ENCODE measurements around the gene REEP2. TPM values are rescaled to one million over a fixed set of nuclear protein-coding genes. Genes with fewer than 3 reads are reported as not detected.

The REEP2 gene
- total RNA-seq, 1 experiment from 2014 or later = 4.9 TPM

- TF ChIP-seq TCF7L2 (IDR thresholded peaks at IDR 0.05; ENCODE audit: borderline replicate concordance, extremely low read depth, insufficient read depth, insufficient read length) (no peak), MAX (IDR thresholded peaks at IDR 0.05) (peak; percentile 34; the same call in 1 of the 2 replicates)
- Histone ChIP-seq H3K4me3 (replicated peaks in 1 of 2; ENCODE audit: low read depth in 1 of 2, low read length in 2 of 2) (no peak overlapping the region), H3K4me2 (ENCODE audit: low read length) (peak overlapping the region; percentile 35; the same call in 1 of the 2 replicates), H3K27me3 (ENCODE audit: insufficient read depth, low read length) (no peaks in the 10 kb centered on the region), H4K20me1 (ENCODE audit: insufficient read depth) (no peaks in the 10 kb centered on the region), H3K79me2 (ENCODE audit: insufficient read depth, low read length) (no peaks in the 10 kb centered on the region), H3K9ac (ENCODE audit: low read length) (no peak overlapping the region), H3K4me1 (ENCODE audit: control insufficient read depth in 1 of 2, insufficient read depth in 2 of 2, low read length in 2 of 2) (peaks cover 20 to 50% of the 10 kb centered on the region in 2 experiments), H2AFZ (ENCODE audit: low read depth, low read length, poor library complexity, severe bottlenecking) (no peak overlapping the region), H3K9me2 (ENCODE audit: insufficient read depth) (no peaks in the 10 kb centered on the region), H3K36me3 (ENCODE audit: control insufficient read depth in 1 of 2, insufficient read depth in 2 of 2, low read length in 2 of 2) (no peaks in the 10 kb centered on the region), H3K27ac (ENCODE audit: low read depth, low read length) (no peak overlapping the region), H3K9me3 (ENCODE audit: control insufficient read depth in 1 of 2, insufficient read depth in 1 of 2, low read depth in 1 of 2, low read length in 2 of 2) (no peaks in the 10 kb centered on the region)
- no TSS peak for BruUV-seq (replicated peaks)
- RAD21 ChIA-PET (ENCODE audit: low non-redundant PET in 1 of 2, low total read pairs in 2 of 2, uncharacterized antibody in 2 of 2, unreplicated experiment in 2 of 2) = no interaction called here
- CTCF ChIA-PET = no interaction called here
- intact Hi-C loops (cut with micrococcal nuclease) = no loop called here
- DNase-seq (ENCODE audit: low read depth, low spot score) (no peak), ATAC-seq (no peak)
- POLR2A ChIA-PET = no interaction called here
These were observed 49.7 kb downstream of the REEP2 start for GRCh38 chr5:138488481-138488945.

GRCh38 chr5:138489683-138490061 is 50.8 kb downstream of the REEP2 start:
- BruUV-seq (replicated peaks) = no TSS peak
- ATAC-seq (no peak), DNase-seq (ENCODE audit: low read depth, low spot score) (no peak)
- Histone ChIP-seq H4K20me1 (ENCODE audit: insufficient read depth) (no peaks in the 10 kb centered on the region), H3K27ac (ENCODE audit: low read depth, low read length) (no peak overlapping the region), H3K4me3 (replicated peaks in 1 of 2; ENCODE audit: low read depth in 1 of 2, low read length in 2 of 2) (no peak overlapping the region), H3K4me2 (ENCODE audit: low read length) (no peak overlapping the region), H3K79me2 (ENCODE audit: insufficient read depth, low read length) (no peaks in the 10 kb centered on the region), H3K9me2 (ENCODE audit: insufficient read depth) (no peaks in the 10 kb centered on the region), H3K9me3 (ENCODE audit: control insufficient read depth in 1 of 2, insufficient read depth in 1 of 2, low read depth in 1 of 2, low read length in 2 of 2) (no peaks in the 10 kb centered on the region), H3K4me1 (ENCODE audit: control insufficient read depth in 1 of 2, insufficient read depth in 2 of 2, low read length in 2 of 2) (peaks cover 20 to 53% of the 10 kb centered on the region in 2 experiments), H2AFZ (ENCODE audit: low read depth, low read length, poor library complexity, severe bottlenecking) (no peak overlapping the region), H3K27me3 (ENCODE audit: insufficient read depth, low read length) (no peaks in the 10 kb centered on the region), H3K9ac (ENCODE audit: low read length) (no peak overlapping the region), H3K36me3 (ENCODE audit: control insufficient read depth in 1 of 2, insufficient read depth in 2 of 2, low read length in 2 of 2) (no peaks in the 10 kb centered on the region)
- ChIA-PET CTCF (no interaction called here), POLR2A (interaction anchor here (0.9 kb wide), 1 partner anchor 13 kb away, joined by 3 read pairs; no protein-coding TSS in a partner anchor), RAD21 (ENCODE audit: low non-redundant PET in 1 of 2, low total read pairs in 2 of 2, uncharacterized antibody in 2 of 2, unreplicated experiment in 2 of 2) (no interaction called here)
- intact Hi-C loops (cut with micrococcal nuclease) = no loop called here
- TF ChIP-seq RAD21 (IDR thresholded peaks at IDR 0.05; ENCODE audit: low read depth) (no peak), ZBTB33 (IDR thresholded peaks at IDR 0.05; ENCODE audit: extremely low read depth, insufficient replicate concordance, low read length) (no peak), JUND (IDR thresholded peaks at IDR 0.05) (no peak), POLR2AphosphoS5 (IDR thresholded peaks at IDR 0.05; ENCODE audit: low read depth, low read length) (no peak), ELF1 (IDR thresholded peaks at IDR 0.05; ENCODE audit: borderline replicate concordance, low read depth) (no peak), YY1 (IDR thresholded peaks at IDR 0.05; ENCODE audit: extremely low read depth, insufficient replicate concordance, low read depth, low read length) (no peak), ZNF274 (IDR thresholded peaks at IDR 0.05; ENCODE audit: low read depth, low read length) (no peak), CTCF (IDR thresholded peaks at IDR 0.05 in 2 of 3, conservative IDR thresholded peaks at IDR 0.05 in 1 of 3; ENCODE audit: borderline replicate concordance in 1 of 3, insufficient read depth in 1 of 3, low read depth in 2 of 3, low read length in 2 of 3) (no peak), CBX3 (IDR thresholded peaks at IDR 0.05; ENCODE audit: low read depth) (no peak), EZH2phosphoT487 (IDR thresholded peaks at IDR 0.05; ENCODE audit: borderline replicate concordance) (no peak), POLR2A (IDR thresholded peaks at IDR 0.05; ENCODE audit: borderline replicate concordance, extremely low read depth, insufficient read depth, insufficient read length) (no peak), ZFX (IDR thresholded peaks at IDR 0.05) (no peak), MAX (IDR thresholded peaks at IDR 0.05) (no peak), SP1 (IDR thresholded peaks at IDR 0.05; ENCODE audit: low read depth) (no peak), CEBPB (IDR thresholded peaks at IDR 0.05; ENCODE audit: low read depth) (no peak), ATF3 (IDR thresholded peaks at IDR 0.05) (no peak), TCF7L2 (IDR thresholded peaks at IDR 0.05; ENCODE audit: borderline replicate concordance, extremely low read depth, insufficient read depth, insufficient read length) (no peak)
